Testis (tissue), 2 donors: ENCODE results near the gene MAPKAPK5.

Experiments used
- POLR2A ChIP-seq: fragments of 450-650 bp; IDR thresholded peaks from one replicate; pipeline ENCODE4 v1.6.1; 2017; ENCODE audit warnings: antibody characterized with exemption, mild to moderate bottlenecking, moderate library complexity
- TF ChIP-seq, protein P1 (sequence below), 3 experiments: fragments of 450-650 bp in 2 of 3; fragments of 200-600 bp in 1 of 3; sonication (generic) in 1 of 3; IDR thresholded peaks; one replicate each; pipeline ENCODE4 v1.5.1; 2016 to 2019; ENCODE audit warnings: antibody characterized with exemption in 3 of 3, mild to moderate bottlenecking in 2 of 3, moderate library complexity in 1 of 3

DNA sequence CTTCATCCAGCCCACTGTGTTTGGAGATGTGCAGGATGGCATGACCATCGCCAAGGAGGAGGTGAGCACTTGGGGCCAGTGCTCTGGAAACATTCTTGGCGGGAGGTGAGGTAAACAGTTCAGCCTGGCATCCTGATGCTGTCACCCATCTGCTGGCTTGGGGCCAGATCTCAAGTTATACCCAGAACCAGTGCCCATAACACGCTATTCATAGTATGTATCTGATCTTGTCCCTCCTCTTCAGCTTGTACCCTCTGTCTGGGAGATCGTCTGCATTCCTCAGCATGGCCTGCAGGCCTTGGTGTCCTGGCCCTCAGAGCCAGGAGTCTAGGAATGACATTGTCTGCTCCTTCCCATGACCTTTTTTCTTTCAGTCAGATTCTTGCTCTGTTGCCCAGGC is 43.8 kb upstream of the MAPKAPK5 start:
- TF ChIP-seq, protein P1, sequence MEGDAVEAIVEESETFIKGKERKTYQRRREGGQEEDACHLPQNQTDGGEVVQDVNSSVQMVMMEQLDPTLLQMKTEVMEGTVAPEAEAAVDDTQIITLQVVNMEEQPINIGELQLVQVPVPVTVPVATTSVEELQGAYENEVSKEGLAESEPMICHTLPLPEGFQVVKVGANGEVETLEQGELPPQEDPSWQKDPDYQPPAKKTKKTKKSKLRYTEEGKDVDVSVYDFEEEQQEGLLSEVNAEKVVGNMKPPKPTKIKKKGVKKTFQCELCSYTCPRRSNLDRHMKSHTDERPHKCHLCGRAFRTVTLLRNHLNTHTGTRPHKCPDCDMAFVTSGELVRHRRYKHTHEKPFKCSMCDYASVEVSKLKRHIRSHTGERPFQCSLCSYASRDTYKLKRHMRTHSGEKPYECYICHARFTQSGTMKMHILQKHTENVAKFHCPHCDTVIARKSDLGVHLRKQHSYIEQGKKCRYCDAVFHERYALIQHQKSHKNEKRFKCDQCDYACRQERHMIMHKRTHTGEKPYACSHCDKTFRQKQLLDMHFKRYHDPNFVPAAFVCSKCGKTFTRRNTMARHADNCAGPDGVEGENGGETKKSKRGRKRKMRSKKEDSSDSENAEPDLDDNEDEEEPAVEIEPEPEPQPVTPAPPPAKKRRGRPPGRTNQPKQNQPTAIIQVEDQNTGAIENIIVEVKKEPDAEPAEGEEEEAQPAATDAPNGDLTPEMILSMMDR (IDR thresholded peaks at IDR 0.05): no peak
- TF ChIP-seq POLR2A: no peak
